DOHH2 (cell line): ENCODE measurements around the gene CAPG.

Source experiments
- CTCF ChIP-seq: fragments of 200-600 bp; sonication (generic); IDR thresholded peaks from one replicate; pipeline ENCODE4 v1.5.1; 2014; ENCODE audit warnings: antibody characterized with exemption, mild to moderate bottlenecking, low read depth, low read length; ENCODE audit not compliant: poor library complexity, severe bottlenecking
- EZH2phosphoT487 ChIP-seq: fragments of 200-600 bp; sonication (generic); IDR thresholded peaks from 2 replicates; pipeline ENCODE4 v1.6.1; 2017; ENCODE audit warnings: borderline replicate concordance, mild to moderate bottlenecking, antibody characterized with exemption, low read length, moderate library complexity, mixed read lengths

GRCh38 chr2:85400541-85401463 is 9.4 kb downstream of the CAPG start:
- TF ChIP-seq CTCF (no peak), EZH2phosphoT487 (no peak)
